K562 (cell line): ENCODE measurements around the gene IGDCC3. TPM values are rescaled to one million over a fixed set of nuclear protein-coding genes. Genes with fewer than 3 reads are reported as not detected.

Experiments
- BCOR ChIP-seq: fragments of 450-650 bp; IDR thresholded peaks from 2 replicates; pipeline ENCODE4 v1.6.1; 2016
- CBFA2T3 ChIP-seq: fragments of 450-650 bp; IDR thresholded peaks from 2 replicates; pipeline ENCODE4 v1.6.1; 2017
- CCAR2 ChIP-seq: fragments of 200-400 bp; formaldehyde crosslinking; IDR thresholded peaks from 2 replicates; pipeline ENCODE4 v1.6.1; 2017; ENCODE audit warnings: mild to moderate bottlenecking, low read depth, low read length
- CHD1 ChIP-seq: fragments of 200-600 bp; sonication (generic); IDR thresholded peaks from one replicate; pipeline ENCODE4 v1.6.1; 2012; ENCODE audit warnings: mild to moderate bottlenecking, moderate library complexity, low read length, inconsistent platforms
- FOXM1 ChIP-seq, 2 experiments: fragments of 450-650 bp in 1 of 2; sonication (generic) in 1 of 2; formaldehyde crosslinking in 1 of 2; IDR thresholded peaks; 2 replicates each; pipeline versions ENCODE4 v1.6.1 to v1.9.0; 2017 to 2022; ENCODE audit warnings: low read depth in 2 of 2, mild to moderate bottlenecking in 2 of 2, missing genetic modification reagents in 1 of 2, moderate library complexity in 1 of 2
- ILF3 ChIP-seq: fragments of 450-650 bp; IDR thresholded peaks from 2 replicates; pipeline ENCODE4 v1.6.1; 2018; ENCODE audit warnings: antibody characterized with exemption, mild to moderate bottlenecking, moderate library complexity, borderline replicate concordance
- ILK ChIP-seq: fragments of 450-650 bp; IDR thresholded peaks from 2 replicates; pipeline ENCODE4 v1.6.1; 2016; ENCODE audit warnings: missing genetic modification characterization, low read depth, mild to moderate bottlenecking, missing compliant biosample characterization, moderate library complexity, borderline replicate concordance
- KDM5B ChIP-seq: fragments of 200-600 bp; sonication (generic); IDR thresholded peaks from 2 replicates; pipeline ENCODE4 v1.6.1; 2012; ENCODE audit warnings: low read depth, mild to moderate bottlenecking, moderate library complexity, low read length, control low read depth, inconsistent platforms; ENCODE audit not compliant: insufficient replicate concordance
- KLF6 ChIP-seq: fragments of 250-450 bp; sonication (Bioruptor Pico); IDR thresholded peaks from 2 replicates; pipeline ENCODE4 v1.4.0; 2020; ENCODE audit warnings: mild to moderate bottlenecking, moderate library complexity, borderline replicate concordance
- MCM3 ChIP-seq: fragments of 450-650 bp; IDR thresholded peaks from 2 replicates; pipeline ENCODE4 v1.6.1; 2016
- MECOM ChIP-seq: fragments of 250-450 bp; sonication (Bioruptor Pico); IDR thresholded peaks from 2 replicates; pipeline ENCODE4 v1.8.0; 2022; ENCODE audit warnings: inconsistent platforms
- MYNN ChIP-seq, 2 experiments: sonication (generic); formaldehyde crosslinking in 1 of 2; IDR thresholded peaks; 2 replicates each; pipeline versions ENCODE4 v1.5.0 to v1.6.1; 2016 to 2020; ENCODE audit warnings: antibody characterized with exemption in 1 of 2, missing genetic modification reagents in 1 of 2
- NR2F6 ChIP-seq: fragments of 450-650 bp; formaldehyde crosslinking; IDR thresholded peaks from 2 replicates; pipeline ENCODE4 v1.4.0; 2020; ENCODE audit warnings: mild to moderate bottlenecking
- PKNOX1 ChIP-seq: fragments of 450-650 bp; IDR thresholded peaks from 2 replicates; pipeline ENCODE4 v1.6.1; 2016
- RAD21 ChIP-seq, 2 experiments: fragments of 250-450 bp in 1 of 2; fragments of 450-650 bp in 1 of 2; sonication (Bioruptor Pico) in 1 of 2; formaldehyde crosslinking in 1 of 2; IDR thresholded peaks in 1 of 2; conservative IDR thresholded peaks in 1 of 2; 2 replicates each; pipeline versions ENCODE4 v1.4.0 to v1.8.0; 2020 to 2022; ENCODE audit warnings: mild to moderate bottlenecking in 2 of 2, moderate library complexity in 1 of 2
- RBM34 ChIP-seq: fragments of 200-400 bp; formaldehyde crosslinking; IDR thresholded peaks from 2 replicates; pipeline ENCODE4 v1.6.1; 2018; ENCODE audit warnings: low read length, borderline replicate concordance; ENCODE audit not compliant: insufficient read depth
- ZC3H11A ChIP-seq: IDR thresholded peaks from 2 replicates; pipeline ENCODE4 v1.6.1; 2012; ENCODE audit warnings: low read depth, low read length, improper control_type of control experiment
- ZNF184 ChIP-seq: sonication (generic); formaldehyde crosslinking; IDR thresholded peaks from 2 replicates; pipeline ENCODE4 v1.5.0; 2020; ENCODE audit warnings: missing genetic modification reagents
- ZNF445 ChIP-seq: fragments of 250-450 bp; sonication (Bioruptor Pico); IDR thresholded peaks from 2 replicates; pipeline ENCODE4 v1.4.0; 2020; ENCODE audit warnings: low read depth, mild to moderate bottlenecking, moderate library complexity
- ZNF586 ChIP-seq: fragments of 450-650 bp; formaldehyde crosslinking; conservative IDR thresholded peaks from 2 replicates; pipeline ENCODE4 v1.4.0; 2020; ENCODE audit warnings: mild to moderate bottlenecking, moderate library complexity
- polyA plus RNA-seq, 8 experiments: library from polyadenylated mRNA; depleted of rRNA in 4 of 8; stranded (reverse) in 5 of 8; unstranded in 3 of 8; fragments of >200 nt; fragmentation: Nextera tagmentation in 2 of 8; fragmentation: Illumina TruSeq in 1 of 8; extraction: Ambion mirVana in 2 of 8; extraction: Trizol in 1 of 8; gene quantifications; 2 replicates each; pipeline versions ENCODE4 v1.2.1 to v1.2.3, GENCODE V29; 2011 to 2014; ENCODE audit warnings: inconsistent platforms in 1 of 8, missing spikeins in 1 of 8
- total RNA-seq, 7 experiments: library from RNA; depleted of rRNA in 6 of 7; stranded (reverse); fragments of >200 nt in 6 of 7; fragmentation: Illumina TruSeq in 2 of 7; extraction: Trizol in 2 of 7; gene quantifications; 2 replicates each; pipeline versions ENCODE4 v1.2.1 to v1.2.3, GENCODE V29; 2011 to 2021; ENCODE audit warnings: low replicate concordance in 1 of 7
- TF ChIP-seq, protein P1 (sequence below): fragments of 450-650 bp; IDR thresholded peaks from 2 replicates; pipeline ENCODE4 v1.6.1; 2018; ENCODE audit not compliant: partially characterized antibody
- TF ChIP-seq, protein P2 (sequence below): sonication (generic); formaldehyde crosslinking; IDR thresholded peaks from 2 replicates; pipeline ENCODE4 v1.8.1; 2023; ENCODE audit warnings: mild to moderate bottlenecking, missing genetic modification reagents, moderate library complexity

The IGDCC3 gene
- total and polyA plus RNA-seq, 9 of the 15 experiments (the other 6 are each of a cell fraction or from before 2014, with no cell fraction given), result not detected

GRCh38 chr15:65304381-65305149, 73.2 kb downstream of the IGDCC3 start, which contains the start of gene RNU5B-1 (continued):
- TF ChIP-seq, protein P1, sequence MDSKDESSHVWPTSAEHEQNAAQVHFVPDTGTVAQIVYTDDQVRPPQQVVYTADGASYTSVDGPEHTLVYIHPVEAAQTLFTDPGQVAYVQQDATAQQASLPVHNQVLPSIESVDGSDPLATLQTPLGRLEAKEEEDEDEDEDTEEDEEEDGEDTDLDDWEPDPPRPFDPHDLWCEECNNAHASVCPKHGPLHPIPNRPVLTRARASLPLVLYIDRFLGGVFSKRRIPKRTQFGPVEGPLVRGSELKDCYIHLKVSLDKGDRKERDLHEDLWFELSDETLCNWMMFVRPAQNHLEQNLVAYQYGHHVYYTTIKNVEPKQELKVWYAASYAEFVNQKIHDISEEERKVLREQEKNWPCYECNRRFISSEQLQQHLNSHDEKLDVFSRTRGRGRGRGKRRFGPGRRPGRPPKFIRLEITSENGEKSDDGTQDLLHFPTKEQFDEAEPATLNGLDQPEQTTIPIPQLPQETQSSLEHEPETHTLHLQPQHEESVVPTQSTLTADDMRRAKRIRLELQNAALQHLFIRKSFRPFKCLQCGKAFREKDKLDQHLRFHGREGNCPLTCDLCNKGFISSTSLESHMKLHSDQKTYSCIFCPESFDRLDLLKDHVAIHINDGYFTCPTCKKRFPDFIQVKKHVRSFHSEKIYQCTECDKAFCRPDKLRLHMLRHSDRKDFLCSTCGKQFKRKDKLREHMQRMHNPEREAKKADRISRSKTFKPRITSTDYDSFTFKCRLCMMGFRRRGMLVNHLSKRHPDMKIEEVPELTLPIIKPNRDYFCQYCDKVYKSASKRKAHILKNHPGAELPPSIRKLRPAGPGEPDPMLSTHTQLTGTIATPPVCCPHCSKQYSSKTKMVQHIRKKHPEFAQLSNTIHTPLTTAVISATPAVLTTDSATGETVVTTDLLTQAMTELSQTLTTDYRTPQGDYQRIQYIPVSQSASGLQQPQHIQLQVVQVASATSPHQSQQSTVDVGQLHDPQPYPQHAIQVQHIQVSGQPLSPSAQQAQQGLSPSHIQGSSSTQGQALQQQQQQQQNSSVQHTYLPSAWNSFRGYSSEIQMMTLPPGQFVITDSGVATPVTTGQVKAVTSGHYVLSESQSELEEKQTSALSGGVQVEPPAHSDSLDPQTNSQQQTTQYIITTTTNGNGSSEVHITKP, result peak; percentile 56
- TF ChIP-seq RAD21 (CRISPR knock-in tag; conservative IDR thresholded peaks at IDR 0.05 in 1 of 2, IDR thresholded peaks at IDR 0.05 in 1 of 2) (peak; percentile 5 to 27; a peak in 3 of 4 replicates), KLF6 (CRISPR knock-in tag) (peak; percentile 58; the same call in 1 of the 2 replicates), KDM5B (peak; percentile 100), ILF3 (peak; percentile 99), PKNOX1 (peak; percentile 57), CCAR2 (no peak), CBFA2T3 (peak; percentile 68), ILK (tag) (peak; percentile 59), ZNF586 (CRISPR knock-in tag) (peak; percentile 83), MECOM (peak; percentile 60; the same call in 1 of the 2 replicates), MYNN (IDR thresholded peaks at IDR 0.05) (peak; percentile 68), MYNN (CRISPR knock-in tag; IDR thresholded peaks at IDR 0.05) (no peak), ZC3H11A (no peak), BCOR (peak; percentile 75), ZNF184 (no peak), FOXM1 (IDR thresholded peaks at IDR 0.05; ENCODE audit: low read depth) (peak; percentile 51; the same call in 1 of the 2 replicates), FOXM1 (CRISPR knock-in tag; IDR thresholded peaks at IDR 0.05; ENCODE audit: low read depth) (0 out of 2 replicates have a peak, but pooled peaks have one; percentile 23), CHD1 (no peak), RBM34 (no peak), MCM3 (no peak), ZNF445 (peak; percentile 89), NR2F6 (CRISPR knock-in tag) (peak; percentile 96)
- TF ChIP-seq, protein P2, sequence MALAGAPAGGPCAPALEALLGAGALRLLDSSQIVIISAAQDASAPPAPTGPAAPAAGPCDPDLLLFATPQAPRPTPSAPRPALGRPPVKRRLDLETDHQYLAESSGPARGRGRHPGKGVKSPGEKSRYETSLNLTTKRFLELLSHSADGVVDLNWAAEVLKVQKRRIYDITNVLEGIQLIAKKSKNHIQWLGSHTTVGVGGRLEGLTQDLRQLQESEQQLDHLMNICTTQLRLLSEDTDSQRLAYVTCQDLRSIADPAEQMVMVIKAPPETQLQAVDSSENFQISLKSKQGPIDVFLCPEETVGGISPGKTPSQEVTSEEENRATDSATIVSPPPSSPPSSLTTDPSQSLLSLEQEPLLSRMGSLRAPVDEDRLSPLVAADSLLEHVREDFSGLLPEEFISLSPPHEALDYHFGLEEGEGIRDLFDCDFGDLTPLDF (CRISPR knock-in tag), result peak; percentile 87
